ENCODE measurements around the gene RAD9A. TPM values are rescaled to one million over a fixed set of nuclear protein-coding genes. Genes with fewer than 3 reads are reported as not detected.
A peak's percentile ranks its signal among the peaks of the same experiment; 100 is the strongest.

RAD9A gene
- total and polyA plus RNA-seq, 11 donors, result 3.5 to 9.1 (median 6.1) TPM

- peak overlapping the region in 1 of 12 donors; percentile 91 for H3K27ac ChIP-seq
- peak overlapping the region in 2 of 12 donors; percentile 41 to 59 for H3K4me3 ChIP-seq
- H3K4me1 ChIP-seq, result peaks cover 0 to 52% (median 16%) of the 10 kb centered on the region in 12 donors
These were observed 13.4 kb downstream of the RAD9A start for GRCh38 chr11:67405196-67405567.

DNA sequence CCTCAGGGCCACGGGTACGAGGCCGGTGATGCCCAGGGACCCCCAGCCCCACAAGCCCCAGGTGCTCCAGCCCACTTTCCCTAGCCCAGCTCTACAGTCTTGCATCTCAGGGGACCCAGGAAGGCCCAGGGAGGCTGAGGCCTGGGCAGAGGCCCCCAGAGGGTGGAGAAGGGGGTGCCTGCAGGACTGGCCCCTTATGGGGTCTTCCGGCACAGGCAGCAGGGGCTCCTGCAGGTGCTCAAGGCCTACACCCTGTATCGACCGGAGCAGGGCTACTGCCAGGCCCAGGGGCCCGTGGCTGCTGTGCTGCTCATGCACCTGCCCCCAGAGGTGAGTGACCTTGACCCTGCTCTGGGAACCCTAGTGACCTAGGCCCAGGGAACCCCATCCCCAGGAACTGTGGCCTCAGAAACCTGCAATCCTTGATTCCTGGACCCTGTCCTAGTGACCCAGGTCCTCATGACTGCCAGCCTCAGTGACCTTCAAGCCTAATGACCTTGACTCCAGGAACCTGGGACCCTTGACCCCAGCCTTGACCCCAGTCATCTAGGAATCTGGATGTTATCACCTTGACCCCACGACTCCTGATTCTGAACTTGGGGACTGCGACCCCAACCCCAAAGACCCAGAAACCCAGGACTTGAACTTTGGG, 14.0 kb downstream of the RAD9A start:
- no peak for ATAC-seq
- intact Hi-C loops (cut with DNase I), result loop anchor here in 3 of 10 donors (10.0 kb wide), 1 partner anchor 59 kb away; the partner anchor contains the start of gene TMEM134 (in 3 of the 3)

More at GRCh38 chr11:67405196-67405567, 13.4 kb downstream of the RAD9A start:
- intact Hi-C loops (cut with DNase I), result loop anchor here in 3 of 10 donors (10.0 kb wide), 1 partner anchor 60 kb away; the partner anchor contains the start of gene TMEM134 (in 3 of the 3)
- Histone ChIP-seq H3K27me3 (peaks cover 0 to 15% (median under 1%) of the 10 kb centered on the region in 9 donors), H3K9me3 (no peaks in the 10 kb centered on the region), H3K36me3 (peaks cover 0 to 5% (median 0%) of the 10 kb centered on the region in 9 donors)
- no peak for DNase-seq
- TF ChIP-seq POLR2A (IDR thresholded peaks at IDR 0.05), result no peak
- TF ChIP-seq CTCF (IDR thresholded peaks at IDR 0.05), result no peak
- ATAC-seq, result no peak
- 85 to 94% (median 92%) methylated on average over 6 of the region's 6 CpGs for WGBS, 4 donors

GRCh38 chr11:67406420-67406968, 14.7 kb downstream of the RAD9A start:
- Histone ChIP-seq H3K36me3 (no peaks in the 10 kb centered on the region), H3K27ac (peak overlapping the region in 1 of 12 donors; percentile 91), H3K27me3 (peaks cover 0 to 28% (median 6%) of the 10 kb centered on the region in 9 donors), H3K9me3 (no peaks in the 10 kb centered on the region), H3K4me1 (peaks cover 0 to 47% (median 6%) of the 10 kb centered on the region in 12 donors), H3K4me3 (peak overlapping the region in 1 of 12 donors; percentile 50)
- no peak for ATAC-seq
- WGBS, 4 donors, result 88 to 91% (median 89%) methylated on average over 10 to 18 of the region's 18 CpGs
- no peak for TF ChIP-seq POLR2A (IDR thresholded peaks at IDR 0.05)
- no peak for TF ChIP-seq CTCF (IDR thresholded peaks at IDR 0.05)
- DNase-seq, result peak in 1 of 5 donors; percentile 65
- intact Hi-C loops (cut with DNase I), result loop anchor here in 3 of 10 donors (10.0 kb wide), 1 partner anchor 58 kb away; the partner anchor contains the start of gene TMEM134 (in 3 of the 3)

More for the DNA sequence above, 14.0 kb downstream of the RAD9A start:
- no peak for DNase-seq
- no peaks in the 10 kb centered on the region for H3K9me3 ChIP-seq
- peak overlapping the region in 1 of 12 donors; percentile 91 for H3K27ac ChIP-seq
- WGBS, 4 donors, result 84 to 92% (median 89%) methylated on average over 3 to 9 of the region's 9 CpGs
- TF ChIP-seq POLR2A (IDR thresholded peaks at IDR 0.05), result no peak
- no peak for TF ChIP-seq CTCF (IDR thresholded peaks at IDR 0.05)
- peaks cover 0 to 21% (median 3%) of the 10 kb centered on the region in 9 donors for H3K27me3 ChIP-seq
- H3K4me3 ChIP-seq, result peak overlapping the region in 1 of 12 donors; percentile 59
- H3K4me1 ChIP-seq, result peaks cover 0 to 48% (median 10%) of the 10 kb centered on the region in 12 donors
- no peaks in the 10 kb centered on the region for H3K36me3 ChIP-seq

All from heart left ventricle (tissue), 16 donors.